ENCODE measurements around the gene CD151.

Gene CD151

DNA sequence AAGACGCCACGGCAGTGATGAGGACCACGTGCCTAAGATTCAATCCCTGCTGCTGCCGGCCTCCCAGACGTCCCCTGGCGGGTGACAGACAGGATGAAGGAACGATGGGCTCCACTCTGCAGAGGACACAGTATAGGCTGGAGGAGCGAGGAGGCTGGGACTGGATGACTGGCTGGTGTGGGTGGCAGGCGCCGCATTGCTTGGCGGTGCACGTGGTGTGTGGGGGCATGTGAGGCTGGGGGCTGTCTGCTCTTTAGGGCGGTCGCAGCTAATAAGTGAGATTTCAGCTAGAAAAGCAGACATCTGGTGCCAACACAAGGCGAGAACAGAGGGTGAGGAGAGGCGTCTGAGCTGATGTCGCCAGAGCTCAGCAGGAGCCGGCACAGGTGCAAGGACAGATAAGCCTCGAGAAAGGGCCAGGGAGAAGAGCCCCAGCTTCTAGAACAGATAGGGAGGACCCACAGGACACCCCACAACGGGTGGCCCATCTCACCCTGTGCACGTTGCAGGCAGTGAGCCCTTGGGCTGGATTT lies 43.1 kb downstream of the CD151 start:
- DNase-seq, result peak; percentile 84

DNA sequence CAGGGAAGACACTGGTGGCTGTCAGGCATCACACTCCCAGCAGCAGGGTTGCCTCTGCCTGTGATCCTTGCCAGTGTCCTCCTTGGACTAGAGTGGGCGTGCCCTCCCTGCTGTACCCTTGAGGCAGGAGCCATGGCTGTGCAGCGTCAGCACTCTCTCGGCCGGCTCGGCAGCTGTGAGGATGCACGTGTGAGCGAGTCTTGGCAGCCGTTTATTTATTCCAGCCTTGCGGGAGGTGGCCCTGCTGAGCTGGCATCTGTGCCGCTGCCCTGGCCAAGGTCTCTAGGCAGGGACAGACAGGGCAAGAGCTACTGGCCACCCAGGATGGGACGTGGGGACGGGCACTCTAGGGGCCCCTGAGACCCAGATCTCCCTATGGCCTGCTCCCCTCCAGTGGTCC lies 43.8 kb downstream of the CD151 start:
- DNase-seq, result peak; percentile 79

DNA sequence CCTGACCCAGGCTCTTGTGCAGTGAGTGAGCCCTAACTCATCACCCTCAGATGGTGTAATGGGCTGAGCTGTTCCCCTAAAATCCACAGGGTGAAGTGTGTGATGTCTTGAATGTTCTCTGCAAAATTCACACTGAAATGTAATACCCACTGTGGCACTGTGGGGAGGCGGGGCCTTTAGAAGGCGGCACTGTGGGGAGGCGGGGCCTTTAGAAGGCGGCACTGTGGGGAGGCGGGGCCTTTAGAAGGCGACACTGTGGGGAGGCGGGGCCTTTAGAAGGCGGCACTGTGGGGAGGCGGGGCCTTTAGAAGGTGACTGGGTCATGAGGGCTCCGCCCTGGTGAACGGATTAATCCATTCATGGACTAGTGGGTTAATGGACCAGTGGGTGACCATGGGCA lies 44.8 kb downstream of the CD151 start:
- DNase-seq, result no peak

DNA sequence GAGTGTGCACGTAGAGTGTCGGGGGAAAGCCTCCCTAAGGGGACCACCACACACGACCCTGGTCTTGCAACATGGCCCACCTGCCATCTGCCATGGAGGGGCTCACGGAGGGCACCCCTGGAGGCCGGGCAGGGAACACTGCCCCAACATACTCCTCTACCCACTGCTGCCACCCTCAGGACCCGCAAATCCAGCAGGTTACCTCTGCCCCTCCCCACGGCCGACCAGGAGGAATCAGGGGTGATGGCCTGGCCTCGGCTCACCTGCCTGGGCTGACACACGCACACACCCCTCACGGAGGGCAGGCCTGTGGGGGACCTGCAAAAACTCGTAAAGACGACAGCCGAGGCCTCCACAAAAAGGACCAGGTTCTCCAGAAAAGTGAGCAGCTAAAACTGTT lies 47.7 kb downstream of the CD151 start:
- DNase-seq, result no peak

GRCh38 chr11:882596-882995 lies 49.8 kb downstream of the CD151 start:
- no peak for DNase-seq

DNA sequence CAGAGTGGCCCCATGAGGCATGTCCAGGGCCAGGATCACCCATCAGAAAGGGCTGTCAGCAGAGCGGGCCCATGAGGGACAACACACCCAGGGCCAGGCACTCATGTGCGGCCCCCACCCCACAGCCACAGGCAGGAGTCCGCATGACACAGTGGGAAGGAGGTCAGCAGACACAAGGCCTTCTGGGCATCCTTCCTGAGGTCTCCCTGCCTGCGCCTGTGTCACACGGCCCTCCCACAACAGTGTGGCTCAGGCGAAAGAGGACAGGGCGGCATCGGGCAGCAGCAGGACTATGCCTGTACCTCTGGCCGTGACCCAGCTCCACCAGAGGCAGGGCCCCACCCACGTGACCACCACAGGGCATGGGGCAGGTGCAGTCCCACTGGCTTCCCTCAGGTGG lies 50.8 kb downstream of the CD151 start:
- DNase-seq, result no peak

DNA sequence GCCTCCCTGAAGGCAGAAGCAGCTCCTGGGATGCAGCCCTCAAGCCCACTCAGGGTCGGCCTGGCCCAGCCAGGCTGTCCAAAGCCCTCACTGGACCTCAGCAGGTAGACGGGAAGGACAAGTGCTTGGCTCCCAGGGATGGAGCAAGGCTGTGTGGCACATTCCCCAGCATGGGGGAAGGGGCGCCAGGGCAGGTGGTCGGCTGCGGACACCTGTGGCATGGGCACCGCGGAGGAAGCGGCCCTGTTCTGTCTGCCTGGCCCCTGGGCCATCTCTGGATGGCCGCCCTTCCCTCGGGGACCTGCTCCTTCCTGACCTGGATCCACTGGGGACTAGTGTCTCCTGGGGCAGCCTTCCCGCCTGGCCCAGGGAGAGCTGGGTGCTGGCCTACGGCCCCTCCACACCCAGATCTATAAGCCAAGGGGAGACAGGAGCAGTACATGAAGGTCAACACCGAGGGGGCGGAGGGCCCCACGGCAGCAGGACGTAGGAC lies 51.9 kb downstream of the CD151 start:
- DNase-seq, result no peak

- no peak for DNase-seq
Measured at GRCh38 chr11:886568-886967, 53.8 kb downstream of the CD151 start.

DNA sequence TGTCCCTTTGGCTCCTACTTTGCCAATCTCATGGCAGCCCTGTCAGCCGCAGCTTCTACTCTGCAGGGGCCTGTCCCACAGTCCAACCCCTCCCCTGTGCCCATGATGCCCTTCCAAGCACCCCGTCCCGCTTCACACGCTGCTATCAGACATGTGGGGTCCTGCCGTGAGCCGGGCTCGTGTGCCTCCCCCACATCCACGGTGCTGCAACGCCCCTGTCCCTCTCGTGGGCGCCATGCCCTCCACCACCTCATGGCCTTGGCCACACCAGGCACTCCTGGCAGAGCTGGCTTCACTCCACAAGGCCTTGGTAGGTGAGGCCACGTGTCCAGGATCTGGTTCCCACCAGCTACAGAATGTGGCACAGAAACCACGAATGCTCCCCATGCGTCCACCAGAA lies 54.8 kb downstream of the CD151 start:
- no peak for DNase-seq

All from NCI-H1694 treated with DMSO at 0.1 percent for 48 hours (cell line).